Measurements from ENCODE around the gene CA11.

DNA sequence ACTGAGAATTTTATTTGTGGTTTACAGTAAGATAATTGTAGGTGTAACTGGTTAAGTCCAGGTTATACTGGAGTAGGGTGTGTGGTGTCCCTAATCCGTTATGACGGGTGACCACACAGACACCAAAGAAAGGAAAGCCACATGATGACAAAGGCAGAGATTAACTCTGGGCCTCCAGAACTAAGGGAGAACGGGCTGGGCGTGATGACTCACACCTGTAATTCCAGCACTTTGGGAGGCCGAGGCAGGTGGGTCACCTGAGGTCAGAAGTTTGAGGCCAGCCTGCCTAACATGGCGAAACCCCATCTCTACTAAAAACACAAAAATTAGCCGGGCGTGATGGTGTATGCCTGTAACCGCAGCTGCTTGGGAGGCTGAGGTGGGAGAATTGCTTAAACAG lies 39.6 kb upstream of the CA11 start:
- TF ChIP-seq, protein P1, sequence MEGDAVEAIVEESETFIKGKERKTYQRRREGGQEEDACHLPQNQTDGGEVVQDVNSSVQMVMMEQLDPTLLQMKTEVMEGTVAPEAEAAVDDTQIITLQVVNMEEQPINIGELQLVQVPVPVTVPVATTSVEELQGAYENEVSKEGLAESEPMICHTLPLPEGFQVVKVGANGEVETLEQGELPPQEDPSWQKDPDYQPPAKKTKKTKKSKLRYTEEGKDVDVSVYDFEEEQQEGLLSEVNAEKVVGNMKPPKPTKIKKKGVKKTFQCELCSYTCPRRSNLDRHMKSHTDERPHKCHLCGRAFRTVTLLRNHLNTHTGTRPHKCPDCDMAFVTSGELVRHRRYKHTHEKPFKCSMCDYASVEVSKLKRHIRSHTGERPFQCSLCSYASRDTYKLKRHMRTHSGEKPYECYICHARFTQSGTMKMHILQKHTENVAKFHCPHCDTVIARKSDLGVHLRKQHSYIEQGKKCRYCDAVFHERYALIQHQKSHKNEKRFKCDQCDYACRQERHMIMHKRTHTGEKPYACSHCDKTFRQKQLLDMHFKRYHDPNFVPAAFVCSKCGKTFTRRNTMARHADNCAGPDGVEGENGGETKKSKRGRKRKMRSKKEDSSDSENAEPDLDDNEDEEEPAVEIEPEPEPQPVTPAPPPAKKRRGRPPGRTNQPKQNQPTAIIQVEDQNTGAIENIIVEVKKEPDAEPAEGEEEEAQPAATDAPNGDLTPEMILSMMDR (IDR thresholded peaks at IDR 0.05; ENCODE audit: low read depth, low read length): no peak
- TF ChIP-seq MYC (IDR thresholded peaks at IDR 0.05; ENCODE audit: low read depth, low read length): no peak
- no peak for TF ChIP-seq POLR2A (IDR thresholded peaks at IDR 0.05; ENCODE audit: extremely low read depth, insufficient read length)

All from NB4 (cell line).